Cardiac muscle cell (in vitro differentiated cells and primary cell): ENCODE measurements around the gene GGTLC2. TPM values are rescaled to one million over a fixed set of nuclear protein-coding genes. Genes with fewer than 3 reads are reported as not detected.
"Not testable (repeated sequence)": the region's sequence is repeated elsewhere in the genome, so short reads cannot be mapped to it uniquely, and the experiment has no call there.

Source experiments
- DNase-seq, 2 donors: peaks; one replicate each; pipeline versions ENCODE4 v3.0.0 to v3.0.0-alpha.2; 2010 to 2017; ENCODE audit warnings: low read depth in 1 of 2, low spot score in 1 of 2
- H3K27ac ChIP-seq: fragments of 200-600 bp; sonication (generic); 2 replicates; pipeline ENCODE4 v1.5.1; 2016
- H3K27me3 ChIP-seq: fragments of 200-600 bp; sonication (generic); 2 replicates; pipeline ENCODE4 v1.6.0; 2016; ENCODE audit warnings: control low read depth
- H3K36me3 ChIP-seq: fragments of 200-600 bp; sonication (generic); 2 replicates; pipeline ENCODE4 v1.5.1; 2016; ENCODE audit warnings: control low read depth
- H3K4me1 ChIP-seq: fragments of 200-600 bp; sonication (generic); 2 replicates; pipeline ENCODE4 v1.8.1; 2017; ENCODE audit warnings: low read depth, mild to moderate bottlenecking, mixed run types
- H3K4me3 ChIP-seq: fragments of 200-600 bp; sonication (generic); 2 replicates; pipeline ENCODE4 v1.5.1; 2016; ENCODE audit warnings: mild to moderate bottlenecking
- H3K9me3 ChIP-seq: fragments of 200-600 bp; sonication (generic); 2 replicates; pipeline ENCODE4 v1.5.1; 2017; ENCODE audit warnings: low read depth, mild to moderate bottlenecking, control low read depth
- polyA plus RNA-seq: library from polyadenylated mRNA; unstranded; fragments of >200 nt; fragmentation: Nextera tagmentation; extraction: Ambion mirVana; gene quantifications from 2 replicates; pipeline ENCODE4 v1.2.1, GENCODE V29; 2016
- total RNA-seq: library from RNA; depleted of rRNA; stranded (reverse); fragments of >200 nt; gene quantifications from 2 replicates; pipeline ENCODE4 v1.2.3, GENCODE V29; 2016

The GGTLC2 gene
- total and polyA plus RNA-seq, 2 experiments from 2014 or later: not detected

DNA sequence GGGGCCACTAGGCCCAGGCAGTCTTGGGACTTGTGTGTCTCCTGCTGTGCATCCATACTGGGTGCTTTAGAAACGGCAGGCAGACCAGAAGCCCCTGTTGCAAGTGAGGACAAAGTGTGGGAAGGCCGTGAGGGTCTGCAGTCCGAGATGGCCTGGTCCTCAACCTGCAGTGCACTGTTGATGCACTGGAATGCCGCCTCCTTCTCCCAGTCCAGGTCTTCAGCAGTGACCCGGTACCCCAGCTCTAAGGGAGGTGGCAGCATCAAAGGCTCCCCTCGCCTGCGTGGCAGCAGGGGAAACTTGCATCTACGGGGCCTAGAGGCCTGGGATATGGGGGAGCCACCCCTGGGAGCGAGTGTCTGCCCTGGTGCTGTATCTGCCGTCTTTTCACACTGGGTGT lies 2.2 kb upstream of the GGTLC2 start:
- not testable (repeated sequence) for H3K4me3 ChIP-seq, H3K27ac ChIP-seq, DNase-seq, H3K9me3 ChIP-seq, H3K27me3 ChIP-seq, H3K4me1 ChIP-seq, H3K36me3 ChIP-seq

DNA sequence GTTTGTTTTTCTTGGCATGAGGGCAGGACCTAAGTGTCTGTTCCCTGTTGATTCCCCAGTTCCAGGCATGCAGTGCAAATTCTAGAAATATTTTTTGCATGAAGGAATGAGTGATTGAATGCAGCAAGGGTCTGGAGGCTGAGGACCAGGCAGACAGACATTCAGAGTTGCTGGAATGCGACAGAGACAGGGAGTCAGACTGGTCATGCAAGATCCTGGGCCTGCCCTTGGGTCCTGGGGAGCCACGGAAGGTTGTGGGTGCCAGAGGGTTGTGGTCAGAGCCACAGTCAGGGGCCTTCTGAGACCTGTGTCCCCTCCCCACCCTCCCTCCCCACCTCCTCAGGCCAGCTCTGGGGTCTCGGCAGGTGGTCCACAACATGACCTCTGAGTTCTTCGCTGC lies 1.6 kb downstream of the GGTLC2 start:
- H3K36me3 ChIP-seq, H3K4me1 ChIP-seq, H3K27ac ChIP-seq, H3K4me3 ChIP-seq, DNase-seq, H3K9me3 ChIP-seq, H3K27me3 ChIP-seq: not testable (repeated sequence)

DNA sequence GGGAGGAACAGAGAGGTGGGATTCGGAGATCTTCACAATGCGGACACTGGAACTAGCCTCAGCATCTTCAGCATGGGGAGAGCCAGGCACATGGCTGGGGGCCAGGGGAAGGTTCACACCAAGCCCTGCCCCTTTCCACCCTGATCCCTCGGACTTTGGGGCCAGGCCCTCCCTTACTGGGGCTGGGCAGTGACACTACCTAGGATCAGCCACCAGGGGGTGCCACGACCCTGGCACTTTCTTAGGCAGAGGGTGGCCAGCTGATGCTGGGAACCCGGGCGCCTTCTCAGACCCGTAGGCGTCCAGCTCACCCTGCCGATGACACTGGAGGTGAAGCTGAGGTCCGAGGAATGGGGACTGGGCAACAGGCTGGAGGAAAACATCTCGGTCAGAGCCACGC lies 3.5 kb downstream of the GGTLC2 start:
- H3K27me3 ChIP-seq: not testable (repeated sequence)

DNA sequence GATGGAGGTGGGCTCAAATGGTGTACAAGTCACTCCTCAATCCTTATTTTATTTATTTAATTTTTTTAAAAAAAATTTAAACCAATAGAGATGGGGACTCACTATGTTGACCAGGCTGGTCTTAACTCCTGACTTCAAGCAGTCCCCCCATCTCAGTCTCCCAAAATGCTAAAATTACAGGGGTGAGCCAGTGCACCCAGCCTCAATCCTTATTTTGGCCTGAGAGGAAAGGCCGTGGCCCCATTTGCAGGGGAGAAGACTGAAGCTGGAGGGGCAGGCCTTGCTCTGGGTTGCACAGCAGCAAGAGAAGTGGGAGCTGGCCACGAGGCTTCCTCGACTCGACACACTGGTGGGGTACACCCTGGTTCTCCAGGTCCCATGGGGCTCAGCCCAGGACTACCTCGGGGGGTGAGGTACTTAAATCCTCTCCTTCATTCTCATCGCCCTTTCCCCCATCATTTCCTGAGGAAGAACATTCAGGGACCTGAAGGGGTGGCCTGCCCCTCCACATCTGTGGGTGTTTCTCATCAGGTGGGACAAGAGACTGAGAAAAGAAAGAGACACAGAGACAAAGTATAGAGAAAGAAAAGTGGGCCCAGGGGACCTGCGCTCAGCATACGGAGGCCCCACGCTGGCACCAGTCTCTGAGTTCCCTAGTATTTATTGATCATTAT lies 4.6 kb downstream of the GGTLC2 start:
- H3K4me1 ChIP-seq, H3K36me3 ChIP-seq, H3K4me3 ChIP-seq, H3K27ac ChIP-seq, DNase-seq, H3K9me3 ChIP-seq, H3K27me3 ChIP-seq: not testable (repeated sequence)

More for the DNA sequence above, 3.5 kb downstream of the GGTLC2 start:
- H3K4me3 ChIP-seq, H3K9me3 ChIP-seq, H3K4me1 ChIP-seq, H3K36me3 ChIP-seq, H3K27ac ChIP-seq, DNase-seq: not testable (repeated sequence)

DNA sequence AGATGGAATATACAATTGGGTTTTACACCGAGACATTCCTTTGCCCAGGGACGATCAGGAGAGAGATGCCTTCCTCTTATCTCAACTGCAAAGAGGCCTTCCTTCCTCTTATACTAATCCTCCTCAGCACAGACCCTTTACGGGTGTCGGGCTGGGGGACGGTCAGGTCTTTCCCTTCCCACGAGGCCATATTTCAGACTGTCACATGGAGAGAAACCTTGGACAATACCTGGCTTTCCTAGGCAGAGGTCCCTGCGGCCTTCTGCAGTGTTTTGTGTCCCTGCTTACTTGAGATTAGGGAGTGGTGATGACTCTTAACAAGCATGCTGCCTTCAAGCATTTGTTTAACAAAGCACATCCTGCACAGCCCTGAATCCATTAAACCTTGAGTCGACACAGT lies 5.3 kb downstream of the GGTLC2 start:
- H3K27ac ChIP-seq, H3K4me3 ChIP-seq, H3K36me3 ChIP-seq, H3K4me1 ChIP-seq, H3K9me3 ChIP-seq, H3K27me3 ChIP-seq, DNase-seq: not testable (repeated sequence)

DNA sequence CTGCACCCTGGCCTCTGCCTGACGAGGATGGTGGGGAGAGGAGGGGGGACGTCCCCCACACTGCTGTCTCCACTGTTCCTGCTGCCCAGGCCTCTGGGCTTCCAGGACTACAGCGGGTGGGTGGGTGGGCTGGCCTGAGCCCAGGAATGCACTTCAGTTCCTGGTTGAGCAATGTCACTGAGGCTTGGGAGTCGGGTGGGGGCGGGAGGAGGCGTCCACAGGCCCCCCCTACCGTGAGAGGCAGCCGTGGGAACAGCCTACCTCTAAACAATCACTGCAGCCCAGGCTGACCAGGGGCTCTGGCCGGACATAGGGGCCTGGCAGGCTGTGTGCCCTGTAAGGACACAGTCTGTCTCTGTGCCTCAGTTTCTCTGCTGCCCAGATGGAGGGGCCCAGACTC lies 6.0 kb downstream of the GGTLC2 start:
- H3K4me3 ChIP-seq, H3K27me3 ChIP-seq, H3K36me3 ChIP-seq, H3K9me3 ChIP-seq, H3K4me1 ChIP-seq, H3K27ac ChIP-seq: not testable (repeated sequence)
- peak in 1 of 2 donors; percentile 29 for DNase-seq

DNA sequence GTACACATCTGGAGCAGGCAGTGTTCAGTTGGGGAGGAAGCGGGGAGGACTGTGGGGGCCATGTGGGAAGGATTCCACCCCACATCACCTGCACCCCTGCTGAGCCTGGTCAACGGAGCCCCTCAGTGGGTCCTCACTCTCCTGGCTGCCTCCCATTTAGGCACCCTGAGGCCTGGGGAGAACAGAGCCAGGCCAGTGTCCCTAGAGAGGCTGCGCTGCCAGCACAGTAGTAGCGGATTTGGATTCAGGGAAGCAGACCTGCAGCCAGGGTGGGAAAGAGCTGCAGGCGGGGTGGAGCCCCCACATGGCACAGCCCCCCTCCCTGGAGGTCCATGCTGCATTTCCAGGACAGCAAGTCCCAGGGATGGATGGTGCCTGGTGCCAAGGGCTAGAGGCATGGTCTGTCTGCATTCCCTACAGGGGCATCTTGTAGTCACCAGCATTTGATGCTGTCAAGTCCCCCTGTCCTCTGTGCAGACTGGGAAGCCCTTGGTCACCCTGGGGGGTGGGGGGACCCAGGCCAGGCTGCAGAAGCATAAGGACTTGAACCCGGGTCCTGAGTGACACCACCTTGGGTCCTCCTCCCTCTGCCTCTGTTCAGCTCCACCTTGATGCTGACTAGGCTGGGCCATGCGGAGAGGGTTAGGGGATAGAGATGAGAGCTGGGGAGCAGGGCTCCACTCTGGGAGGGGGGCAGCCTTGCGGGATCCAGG lies 6.5 kb downstream of the GGTLC2 start:
- not testable (repeated sequence) for H3K36me3 ChIP-seq, H3K4me1 ChIP-seq, H3K9me3 ChIP-seq, H3K4me3 ChIP-seq, DNase-seq, H3K27ac ChIP-seq, H3K27me3 ChIP-seq

DNA sequence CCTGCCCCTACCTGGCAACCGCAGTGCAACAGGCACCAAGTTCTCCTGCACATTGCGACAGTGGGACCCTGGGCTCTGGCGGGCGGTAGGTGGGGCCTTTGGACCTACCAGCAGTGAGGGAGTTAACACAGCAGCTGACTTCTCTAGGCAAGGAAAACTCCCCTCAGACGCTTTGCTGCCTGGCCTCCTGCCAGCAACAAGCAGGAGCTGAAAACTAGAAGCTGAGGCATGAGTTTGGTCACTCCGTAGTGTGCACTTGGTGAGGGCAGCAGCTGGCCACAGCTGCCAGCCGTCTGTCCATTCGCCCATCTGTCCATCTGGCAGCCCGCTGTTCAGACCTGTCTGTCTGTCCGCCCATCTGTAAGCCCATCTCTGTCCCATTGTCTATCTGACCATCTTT lies 7.2 kb downstream of the GGTLC2 start:
- not testable (repeated sequence) for H3K4me3 ChIP-seq, H3K27me3 ChIP-seq, H3K4me1 ChIP-seq, H3K9me3 ChIP-seq, H3K36me3 ChIP-seq, H3K27ac ChIP-seq
- DNase-seq: peak in 1 of 2 donors; percentile 78

DNA sequence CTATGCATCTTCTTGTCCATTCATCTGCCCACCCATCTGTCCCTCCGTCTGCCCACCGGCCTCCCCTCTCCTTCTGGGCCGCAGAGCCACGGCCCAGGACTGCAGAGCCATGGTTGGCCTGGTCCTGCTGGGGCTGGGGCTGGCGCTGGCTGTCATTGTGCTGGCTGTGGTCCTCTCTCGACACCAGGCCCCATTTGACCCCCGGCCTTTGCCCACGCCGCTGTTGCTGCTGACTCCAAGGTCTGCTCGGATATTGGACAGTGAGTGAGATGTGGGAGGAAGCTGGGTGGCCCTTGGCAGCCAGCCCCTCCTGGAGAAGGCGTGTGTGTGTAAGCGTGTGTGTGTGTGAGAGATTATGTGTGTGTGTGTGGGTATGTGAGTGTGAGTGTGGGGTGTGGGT lies 7.7 kb downstream of the GGTLC2 start:
- H3K27ac ChIP-seq, H3K4me3 ChIP-seq, H3K27me3 ChIP-seq, H3K9me3 ChIP-seq, H3K4me1 ChIP-seq, H3K36me3 ChIP-seq: not testable (repeated sequence)
- peak in 1 of 2 donors; percentile 38 for DNase-seq

DNA sequence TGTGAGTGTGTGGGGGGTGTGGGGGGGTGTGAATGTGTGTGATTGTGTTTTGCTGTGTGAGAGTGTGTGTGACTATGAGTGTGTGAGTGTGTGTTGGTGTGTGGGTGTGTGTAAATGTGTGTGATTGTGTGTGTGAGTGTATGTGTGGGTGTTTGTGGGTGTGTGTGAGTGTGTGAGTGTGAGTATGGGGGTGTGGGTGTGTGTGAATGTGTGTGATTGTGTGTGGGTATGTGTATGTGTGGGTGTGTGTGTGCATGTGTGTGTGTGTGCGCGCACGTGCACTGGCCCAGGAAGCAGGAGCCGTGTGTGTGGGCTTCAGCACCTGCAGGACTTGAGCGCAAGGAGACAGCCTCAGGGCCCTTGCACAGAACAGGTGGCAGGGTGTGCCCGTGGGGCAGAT lies 8.2 kb downstream of the GGTLC2 start:
- not testable (repeated sequence) for H3K27me3 ChIP-seq, H3K36me3 ChIP-seq, H3K27ac ChIP-seq, H3K4me1 ChIP-seq, DNase-seq, H3K4me3 ChIP-seq, H3K9me3 ChIP-seq
